ENCODE data around the gene TTC21A.
A peak's percentile ranks its signal among the peaks of the same experiment; 100 is the strongest.
"Not testable (repeated sequence)": the region's sequence is repeated elsewhere in the genome, so short reads cannot be mapped to it uniquely, and the experiment has no call there.

The TTC21A gene

DNA sequence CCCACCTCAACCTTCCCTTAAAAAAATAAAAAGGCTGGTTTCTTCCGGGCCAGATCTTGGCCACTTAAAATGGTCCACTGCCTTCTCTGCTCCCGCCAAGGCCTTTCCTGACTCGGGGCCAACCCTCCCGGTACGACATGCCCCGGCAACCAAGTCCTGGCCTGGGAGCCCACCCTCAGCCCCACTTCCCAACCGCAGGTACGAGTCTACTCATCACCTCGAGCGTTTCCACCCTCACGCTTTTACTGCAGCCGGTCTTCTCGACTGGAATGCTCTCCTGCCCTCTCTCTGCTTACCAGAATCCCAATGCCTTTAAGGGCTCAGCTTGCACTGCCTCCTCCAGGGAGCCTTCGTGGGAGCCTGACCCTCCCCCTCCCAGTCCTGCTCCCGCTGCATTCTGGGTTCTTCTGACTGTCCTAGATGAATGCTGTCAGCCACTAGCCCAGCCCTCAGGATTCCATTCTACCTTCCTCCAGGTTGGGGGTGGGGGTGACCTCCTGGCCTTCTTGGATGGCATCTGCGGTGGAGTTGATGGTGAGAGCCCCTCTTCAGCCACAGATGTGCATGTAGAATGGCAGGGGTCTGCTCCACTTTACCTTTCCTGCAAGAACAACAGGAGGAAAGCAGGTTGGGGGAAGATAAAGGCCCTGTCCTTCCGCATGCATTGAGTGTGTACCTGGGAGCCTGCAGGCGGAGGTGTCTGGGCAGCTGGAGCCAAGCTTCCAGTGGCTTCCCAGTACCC is 47.0 kb downstream of the TTC21A start:
- no peak for DNase-seq

DNA sequence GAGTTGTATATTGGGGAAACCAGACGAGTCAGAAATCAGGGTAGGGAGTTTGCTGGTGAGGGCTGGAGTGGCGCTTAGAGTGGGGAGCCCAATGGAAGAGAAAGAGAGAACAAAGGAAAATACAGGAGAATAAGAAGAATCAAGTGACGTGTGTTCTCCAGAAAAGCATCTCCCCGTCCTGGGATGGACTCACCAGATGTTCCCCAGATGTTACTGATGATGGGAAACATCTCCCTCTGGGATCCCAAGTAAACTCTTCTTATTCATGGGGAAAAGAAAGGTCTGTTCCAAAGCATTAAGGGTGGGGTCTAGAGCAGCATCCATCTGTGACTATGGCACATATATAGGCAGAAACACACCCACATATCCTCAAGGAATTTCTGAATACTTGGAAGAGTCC is 48.9 kb downstream of the TTC21A start:
- no peak for DNase-seq

DNA sequence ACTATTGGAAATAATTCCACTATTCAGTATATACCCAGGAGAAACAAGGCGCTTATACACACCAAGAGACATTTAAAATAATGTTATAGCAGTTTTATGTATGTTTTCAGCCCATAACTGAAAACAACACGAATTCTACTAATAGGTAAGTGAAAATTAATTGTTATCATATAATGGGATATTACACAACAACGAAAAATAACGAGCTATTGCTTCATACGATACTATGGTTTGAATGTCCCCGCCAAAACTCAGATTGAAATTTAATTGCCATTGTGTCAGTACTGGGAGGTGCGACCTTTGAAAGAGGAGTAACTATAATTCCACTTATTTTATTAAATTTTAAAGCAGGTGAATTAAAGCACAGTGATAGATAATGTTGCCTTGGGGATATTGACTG is 49.9 kb downstream of the TTC21A start:
- DNase-seq: no peak

DNA sequence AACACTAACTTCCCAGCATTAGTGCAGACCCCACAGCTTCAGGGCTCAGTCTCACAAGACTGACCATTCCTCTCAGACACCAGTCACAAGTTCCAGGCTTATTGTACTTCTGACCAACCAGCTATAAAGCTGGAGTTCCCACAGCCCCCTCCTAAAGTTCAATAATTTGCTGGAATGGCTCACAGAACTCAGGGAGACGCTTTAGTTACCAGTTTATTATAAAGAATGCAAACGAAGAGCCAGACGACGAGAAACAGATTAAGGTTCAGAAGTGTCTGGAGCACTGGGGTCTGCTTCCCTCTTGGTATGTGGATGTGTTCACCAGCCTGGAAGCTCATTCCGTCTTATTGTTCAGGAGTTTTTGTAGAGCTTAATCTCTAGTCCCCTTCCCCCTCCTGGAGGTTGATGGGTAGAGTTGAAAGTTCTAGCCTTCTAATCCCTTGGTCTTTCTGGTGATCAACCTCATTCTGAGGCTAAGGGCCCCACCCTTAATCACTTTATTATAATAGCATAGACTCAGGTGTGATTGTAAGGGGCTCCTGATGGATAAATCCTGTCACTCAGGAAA is 50.8 kb downstream of the TTC21A start:
- no peak for DNase-seq

DNA sequence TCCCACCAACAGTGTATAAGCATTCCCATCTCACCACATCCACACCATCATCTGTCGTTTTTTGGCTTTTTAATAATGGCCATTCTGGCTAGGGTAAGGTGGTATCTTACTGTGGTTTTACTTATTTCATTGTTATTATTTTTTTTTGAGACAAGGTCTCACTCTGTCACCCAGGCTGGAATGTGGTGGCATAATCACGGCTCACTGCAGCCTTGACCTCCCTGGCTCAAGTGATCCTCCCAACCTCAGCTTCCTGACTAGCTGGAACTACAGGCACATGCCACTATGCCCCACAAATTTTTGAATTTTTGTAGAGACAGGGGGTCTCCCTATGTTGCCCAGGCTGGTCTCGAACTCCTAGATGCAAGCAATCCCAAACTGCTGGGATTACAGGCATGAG is 56.9 kb downstream of the TTC21A start:
- DNase-seq: no peak

DNA sequence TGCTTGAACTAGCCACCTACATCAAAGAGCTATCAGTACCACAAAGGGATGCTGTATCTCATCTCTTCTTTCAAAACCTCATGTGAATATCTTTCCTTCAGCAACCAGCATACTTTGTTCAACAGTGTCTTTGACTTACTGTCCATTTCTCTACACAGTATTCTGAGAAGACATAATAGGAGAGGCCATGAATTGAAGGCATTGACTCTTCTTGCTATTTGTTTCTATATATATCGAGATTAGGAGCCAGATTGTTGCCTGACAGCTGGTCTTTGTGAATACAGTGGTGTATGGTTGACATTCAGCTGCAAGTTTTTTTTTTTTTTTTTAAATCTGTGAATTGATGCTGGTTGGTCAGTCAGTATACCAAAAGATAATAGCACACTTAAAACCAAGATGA is 58.0 kb downstream of the TTC21A start:
- no peak for DNase-seq

DNA sequence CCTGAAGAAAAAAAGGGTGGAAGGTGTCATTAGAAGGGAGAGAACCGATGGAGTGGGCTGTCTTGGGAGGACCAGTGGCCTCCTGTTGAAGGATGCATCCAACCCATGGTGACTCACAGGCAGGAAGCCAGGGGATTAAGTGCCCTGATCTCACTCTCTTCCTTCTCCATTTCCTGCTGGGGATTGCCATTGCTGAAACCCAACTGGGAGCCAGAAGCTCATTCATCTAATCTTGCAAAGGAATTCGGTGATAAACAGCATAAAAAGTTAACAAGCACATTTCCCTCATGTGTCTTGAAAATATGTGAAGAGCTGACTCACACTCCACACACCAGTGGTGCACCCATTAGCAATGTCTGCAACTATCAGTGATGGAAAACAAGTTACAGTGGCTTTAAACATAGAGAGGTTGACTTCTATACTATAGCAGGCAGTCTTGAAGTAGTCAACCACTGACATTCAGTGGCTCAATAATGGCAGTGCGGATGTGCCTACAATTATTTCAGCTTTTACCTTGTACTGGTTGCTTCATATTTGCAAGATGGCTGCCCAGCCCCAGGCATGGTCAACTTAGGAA is 58.7 kb downstream of the TTC21A start:
- DNase-seq: no peak

DNA sequence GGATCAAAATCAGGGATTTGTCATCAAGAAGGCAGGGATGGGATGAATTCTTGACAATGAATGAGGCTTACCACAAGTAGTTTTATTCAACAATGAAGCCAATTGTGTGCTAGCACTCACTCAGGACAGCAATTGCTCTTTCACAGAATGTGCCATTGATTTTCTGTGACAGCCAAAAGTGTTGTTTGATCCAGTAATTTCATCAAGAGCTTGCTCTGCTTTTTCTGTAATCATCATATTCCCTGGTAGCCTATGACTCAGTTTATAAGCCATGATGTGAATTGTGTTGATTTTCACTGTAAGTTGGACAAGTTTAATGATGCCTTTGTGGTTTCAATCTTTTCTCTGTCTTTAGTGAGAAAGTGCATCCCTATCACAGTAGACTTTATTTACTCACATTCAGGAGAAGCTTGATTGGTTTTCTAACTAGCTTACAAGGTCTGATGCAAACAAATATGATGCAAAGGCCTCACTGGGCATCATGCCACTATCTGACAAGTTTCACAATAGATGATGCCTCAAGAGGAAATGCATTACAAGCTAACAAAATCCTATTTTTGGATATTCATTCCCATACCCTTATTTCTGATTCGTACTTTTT is 59.6 kb downstream of the TTC21A start:
- no peak for DNase-seq

DNA sequence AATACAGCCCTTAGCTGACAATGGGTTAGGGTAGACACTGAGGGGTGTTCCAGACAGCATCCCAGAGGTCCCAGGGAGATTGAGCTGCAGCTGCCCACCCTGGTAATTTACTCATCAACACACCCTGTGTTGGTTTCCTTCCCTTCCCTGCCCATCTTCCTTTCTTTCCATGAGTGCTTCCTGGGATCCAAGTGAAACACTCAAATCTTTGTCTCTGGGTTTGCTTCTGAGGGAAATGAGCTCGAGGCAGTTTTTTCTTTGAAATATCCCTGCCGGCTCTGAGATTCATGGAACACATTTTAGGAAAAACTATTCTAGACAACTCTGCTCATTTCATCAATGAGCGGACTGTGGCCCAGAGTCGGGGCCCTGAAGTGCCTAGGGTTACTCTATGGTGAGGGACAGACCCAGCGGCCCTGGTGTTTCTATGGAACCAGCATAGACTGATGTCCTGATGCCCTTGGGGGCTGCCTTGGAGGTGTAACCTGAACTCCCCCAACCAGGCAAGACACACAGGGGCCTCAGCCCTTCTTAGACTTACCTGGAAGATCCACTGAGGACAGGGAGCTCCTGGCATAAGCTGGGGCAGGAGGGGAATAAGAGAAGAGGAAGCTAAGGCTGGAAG is 60.8 kb downstream of the TTC21A start:
- DNase-seq: no peak

DNA sequence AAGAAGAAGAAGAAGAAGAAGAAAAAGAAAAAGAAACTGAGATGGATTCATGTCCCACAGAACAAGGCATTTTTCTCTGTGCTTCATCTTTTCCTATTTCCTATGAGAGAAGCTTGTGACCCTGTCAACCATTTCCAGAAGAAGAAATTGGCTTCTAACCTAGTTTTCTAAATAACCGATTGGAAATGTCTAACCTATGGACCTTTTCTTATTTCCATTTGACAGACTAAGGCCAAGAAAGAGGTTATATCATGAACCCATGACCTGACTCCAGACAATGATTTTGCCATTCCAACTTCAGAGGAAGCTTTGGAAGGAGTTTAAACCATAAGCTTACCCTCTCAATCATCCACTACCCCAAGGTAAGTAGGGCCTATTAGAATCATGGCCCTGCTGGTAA is 62.2 kb downstream of the TTC21A start:
- no peak for DNase-seq

DNA sequence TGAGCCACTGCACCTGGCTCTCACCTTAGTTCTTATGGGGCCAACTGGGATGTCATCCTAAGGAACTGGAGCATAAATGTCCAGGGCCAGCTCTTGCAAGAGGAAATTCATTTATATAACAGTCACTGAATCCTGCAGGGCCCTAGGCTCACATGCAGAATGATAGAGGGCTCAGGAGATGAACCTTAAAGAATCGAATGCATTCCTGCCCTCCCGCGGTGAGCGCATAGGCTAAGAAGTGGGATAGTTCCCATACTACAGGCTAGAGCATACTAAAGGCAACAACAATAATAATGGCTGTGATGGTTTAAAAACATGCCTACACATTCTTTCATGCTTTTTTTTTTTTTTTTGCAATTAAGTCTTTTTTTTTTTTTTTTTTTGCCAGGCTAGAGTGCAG is 63.0 kb downstream of the TTC21A start:
- no peak for DNase-seq

DNA sequence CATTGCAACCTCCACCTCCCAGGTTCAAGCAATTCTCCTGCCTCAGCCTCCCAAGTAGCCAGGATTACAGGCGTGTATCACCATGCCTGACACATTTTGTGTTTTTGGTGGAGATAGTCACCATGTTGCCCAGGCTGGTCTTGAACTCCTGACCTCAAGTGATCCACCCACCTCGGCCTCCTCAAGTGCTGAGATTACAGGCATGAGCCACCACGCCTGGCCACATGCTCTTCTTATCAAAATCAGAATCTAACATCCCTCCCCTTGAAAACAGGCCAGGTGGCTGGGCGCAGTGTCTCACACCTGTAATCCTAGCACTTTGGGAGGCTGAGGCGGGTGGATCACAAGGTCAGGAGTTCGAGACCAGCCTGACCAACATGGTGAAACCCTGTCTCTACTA is 63.4 kb downstream of the TTC21A start:
- not testable (repeated sequence) for DNase-seq

DNA sequence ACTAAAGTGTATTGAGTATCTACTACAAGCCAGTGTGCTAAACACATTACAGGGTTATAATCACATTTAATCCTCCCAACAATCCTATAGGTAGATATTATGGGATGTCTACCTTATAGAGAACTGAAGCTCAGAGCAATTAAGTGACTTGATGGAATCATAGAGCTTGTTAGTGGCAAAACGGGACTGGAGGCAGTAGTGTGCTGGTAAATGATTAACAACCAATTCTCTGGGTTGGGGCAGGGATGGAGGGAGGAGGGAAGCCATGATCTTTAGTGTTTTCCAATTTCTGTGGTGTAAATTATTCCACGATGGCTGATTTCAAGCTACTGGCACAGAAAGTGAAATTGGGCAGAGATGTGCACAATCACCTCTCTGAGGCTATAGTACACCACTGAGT is 64.4 kb downstream of the TTC21A start:
- DNase-seq: no peak

DNA sequence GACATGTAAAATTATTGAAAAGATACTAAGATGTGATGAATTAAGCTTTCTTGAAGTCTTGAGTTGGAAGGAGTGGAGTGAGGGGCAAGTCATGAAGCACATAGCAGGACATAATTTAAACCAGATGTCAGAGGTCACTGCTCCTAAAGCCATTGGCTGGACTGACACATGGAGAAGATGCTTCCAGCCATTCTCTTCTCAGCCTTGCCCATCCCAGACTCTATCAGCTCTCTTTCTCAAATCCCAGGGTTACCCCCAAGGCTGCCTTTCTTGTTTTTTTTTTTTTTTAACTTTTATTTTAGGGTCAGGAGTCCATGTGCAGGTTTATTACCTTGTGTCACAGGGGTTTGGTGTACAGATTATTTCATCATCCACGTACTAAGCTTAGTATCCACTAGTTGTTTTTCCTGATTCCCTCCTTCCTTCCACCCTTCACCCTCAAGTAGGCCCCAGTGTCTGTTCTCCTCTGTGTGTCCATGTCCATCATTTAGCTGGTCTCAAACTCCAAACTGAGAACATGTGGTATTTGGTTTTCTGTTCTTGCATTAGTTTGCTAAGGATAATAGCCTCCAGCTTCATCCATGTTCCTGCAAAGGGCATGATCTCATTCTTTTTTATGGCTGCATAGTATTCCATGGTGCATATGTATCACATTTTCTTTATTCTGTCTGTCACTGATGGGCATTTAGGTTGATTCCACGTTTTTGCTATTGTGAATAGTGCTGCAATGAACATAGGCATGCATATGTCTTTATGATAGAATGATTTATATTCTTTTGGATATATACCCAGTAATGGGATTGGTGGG is 66.0 kb downstream of the TTC21A start:
- DNase-seq: no peak

DNA sequence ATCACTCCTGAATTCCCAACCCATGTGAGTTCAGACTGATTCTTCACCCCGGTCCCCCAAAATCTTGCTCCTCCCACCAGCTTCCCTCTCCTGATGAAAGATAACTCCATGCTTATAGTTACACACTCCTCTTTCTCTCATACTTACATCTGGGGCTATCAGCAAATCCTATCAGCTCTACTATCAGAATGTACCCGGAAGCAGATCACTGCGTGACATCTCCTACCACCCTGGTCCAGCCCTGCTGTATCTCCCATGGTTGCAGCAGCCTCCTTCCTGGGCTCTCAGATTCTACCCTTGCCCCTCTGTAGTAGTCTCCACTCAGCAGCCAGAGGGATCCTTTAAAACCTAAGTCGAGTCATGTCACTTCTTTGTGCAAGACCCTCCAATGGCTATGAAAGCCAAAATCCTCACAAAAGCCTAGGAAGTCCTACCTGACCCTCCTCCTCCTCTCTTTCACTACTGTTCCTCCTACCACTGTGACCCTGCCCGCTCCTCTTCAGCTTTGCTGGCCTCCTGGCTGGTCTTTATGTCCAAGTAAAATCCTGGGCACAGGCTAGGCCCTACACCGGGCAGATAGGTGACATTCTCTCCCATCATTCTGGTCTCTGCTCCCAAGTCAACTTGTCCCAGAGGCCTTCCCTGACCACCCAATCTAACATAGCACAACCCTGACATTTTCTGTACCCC is 68.7 kb downstream of the TTC21A start:
- DNase-seq: no peak

DNA sequence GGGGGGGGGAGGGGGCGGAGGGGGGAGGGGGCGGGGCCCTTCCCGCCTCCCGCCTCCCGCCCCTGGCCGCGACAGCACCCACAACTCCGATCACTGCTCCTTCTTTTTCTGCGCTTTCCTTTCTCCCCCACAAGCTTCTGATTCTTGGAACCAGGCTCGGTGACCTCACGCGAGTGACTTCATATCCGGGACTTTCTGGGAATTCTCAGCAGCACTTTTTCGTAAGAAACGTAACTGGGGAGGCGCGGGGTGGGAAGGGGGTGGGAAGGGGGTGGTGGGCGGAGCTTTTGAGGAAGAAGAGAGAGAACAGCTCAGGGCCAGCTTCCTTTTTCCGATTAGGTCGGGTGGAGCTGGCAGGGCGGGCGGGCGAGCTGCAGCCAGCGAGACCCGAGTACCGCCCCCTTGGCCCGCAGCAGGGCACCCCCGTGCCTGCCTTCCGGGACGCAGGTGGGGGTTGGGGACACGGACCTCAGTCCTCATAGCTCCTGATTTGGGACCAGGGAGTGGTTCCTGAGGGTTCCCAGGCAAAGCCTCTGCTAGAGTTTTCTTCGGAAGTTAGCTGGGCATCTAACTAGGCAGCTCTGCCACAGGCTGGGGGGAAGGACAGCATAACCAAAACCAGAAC is 70.3 kb downstream of the TTC21A start:
- DNase-seq: peak; percentile 74

DNA sequence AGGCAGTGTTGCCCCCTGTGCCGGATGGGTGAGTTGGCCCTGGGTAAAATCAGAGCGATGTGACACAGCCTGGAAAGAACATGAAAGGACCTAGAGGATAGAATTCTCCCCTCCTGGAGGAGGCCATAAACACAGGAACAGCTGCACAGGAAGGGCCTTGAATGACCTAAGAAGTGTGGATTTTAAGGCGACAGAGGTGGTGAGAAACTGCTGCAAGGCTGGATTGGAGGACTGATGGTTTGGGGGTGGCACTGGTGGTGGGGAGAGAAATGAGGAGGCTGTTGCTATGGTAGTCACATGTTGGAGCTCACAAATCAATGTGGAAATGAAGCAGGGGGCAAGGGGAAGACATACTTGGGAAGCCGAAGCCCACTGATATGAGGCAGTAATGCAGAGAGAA is 71.1 kb downstream of the TTC21A start:
- no peak for DNase-seq

DNA sequence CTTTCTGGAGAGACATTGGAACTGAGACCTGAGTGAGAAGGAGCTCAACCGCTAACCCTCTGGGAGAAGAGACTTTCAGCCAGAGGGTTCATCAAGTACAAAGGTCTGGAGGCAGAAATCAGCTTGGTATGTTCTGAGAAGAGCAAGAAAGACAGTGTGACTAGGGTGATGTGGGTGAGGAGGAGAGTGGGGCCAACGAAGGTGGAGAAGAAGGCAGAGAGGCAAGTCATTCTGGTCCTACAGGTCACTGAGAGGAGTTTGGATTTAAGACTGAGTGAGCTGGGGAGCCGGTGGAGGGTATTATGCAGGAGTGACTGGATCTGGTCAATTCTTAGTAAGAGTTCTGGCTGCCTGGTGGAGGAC is 72.7 kb downstream of the TTC21A start:
- DNase-seq: no peak

DNA sequence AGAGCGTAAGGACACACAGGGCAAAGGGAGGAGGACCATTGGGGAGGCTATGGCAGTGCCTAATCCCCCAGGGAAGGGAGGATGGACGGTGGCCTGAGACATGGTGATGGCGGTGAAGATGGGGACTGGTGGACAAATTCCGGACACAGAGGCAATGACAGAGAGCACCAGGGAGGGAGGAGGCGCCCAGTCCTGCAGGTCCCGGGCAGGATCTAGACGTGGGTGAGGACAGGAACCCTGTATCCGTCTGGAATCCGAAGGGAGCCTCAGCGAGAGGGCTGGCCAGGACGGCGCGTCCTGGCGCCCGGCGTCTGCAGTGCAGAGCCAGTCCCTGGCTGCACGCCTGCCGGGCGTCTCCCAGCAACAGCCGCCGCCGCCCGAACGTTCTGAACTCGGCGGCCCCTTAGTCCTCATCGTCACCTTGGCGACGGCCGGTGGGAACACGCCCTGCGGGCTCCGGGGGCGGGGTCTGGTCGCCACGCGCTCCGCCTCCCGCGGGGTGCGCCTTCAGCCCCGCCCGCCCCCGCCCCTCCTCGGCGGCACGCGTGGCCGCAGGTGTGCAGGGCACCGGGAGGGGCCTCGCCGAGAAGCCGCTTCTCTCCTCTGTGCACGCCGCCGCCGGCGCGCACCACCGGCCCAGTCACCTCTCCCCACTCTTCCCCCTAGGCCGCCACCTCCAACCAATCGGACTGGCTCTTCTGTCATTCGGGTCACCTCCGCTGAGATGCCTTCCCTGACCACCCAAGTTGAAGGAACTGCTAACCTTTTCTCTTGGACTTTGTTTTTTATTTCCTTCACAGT is 73.3 kb downstream of the TTC21A start:
- peak; percentile 95 for DNase-seq

DNA sequence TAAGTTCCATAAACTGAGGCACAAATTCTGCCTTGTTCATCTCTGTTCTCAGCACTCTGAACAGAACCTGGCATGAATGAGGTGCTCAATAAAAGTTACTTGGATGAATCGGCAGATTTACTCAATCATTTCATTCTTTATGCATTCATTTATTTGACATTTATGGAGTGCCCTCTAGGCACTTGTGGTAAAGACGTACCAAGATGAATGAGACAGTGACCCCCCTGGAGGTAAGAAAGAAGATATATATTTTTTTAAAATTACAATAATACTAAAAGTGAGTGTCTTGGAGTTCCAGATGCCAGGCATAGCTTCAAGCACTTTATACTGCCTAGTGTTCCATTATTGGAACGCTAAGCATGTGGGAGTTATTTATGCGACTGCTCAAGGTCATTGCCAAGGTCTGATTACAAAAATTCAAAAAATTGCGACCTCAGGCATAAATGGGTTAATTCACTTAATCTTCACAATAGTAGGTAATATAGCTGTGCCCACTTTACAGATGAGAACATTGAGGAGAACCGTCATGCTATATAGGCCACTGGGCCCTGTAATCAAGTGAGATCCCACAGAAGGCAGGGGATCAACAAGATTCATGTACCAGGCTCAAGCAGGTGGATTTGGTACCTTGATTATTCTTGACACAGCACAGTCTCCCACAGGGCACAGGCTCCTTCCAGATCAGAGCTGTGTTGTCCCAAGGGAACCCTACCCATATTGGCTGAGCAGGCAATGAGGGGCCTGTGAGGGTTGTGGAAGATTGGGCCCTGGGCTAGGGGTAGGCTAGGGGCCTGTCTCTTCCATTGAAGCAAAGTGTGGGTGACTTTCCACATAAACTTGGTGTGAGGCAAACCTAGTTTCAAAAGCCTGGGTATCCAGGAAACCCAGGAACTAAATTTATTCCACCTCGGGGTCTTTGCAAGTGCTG is 74.2 kb downstream of the TTC21A start:
- DNase-seq: no peak

Measured in CD4-positive, alpha-beta T cell treated with Interleukin-17A for 4 hours (primary cell).